Neutrophil (primary cell): ENCODE results near the gene CDK5.
"Not testable (repeated sequence)": the region's sequence is repeated elsewhere in the genome, so short reads cannot be mapped to it uniquely, and the experiment has no call there.

Source experiments
- H3K27ac ChIP-seq: fragments of 200-600 bp; sonication (generic); 2 replicates; pipeline ENCODE4 v1.5.1; 2016; ENCODE audit warnings: mild to moderate bottlenecking, moderate library complexity
- H3K27me3 ChIP-seq: fragments of 200-600 bp; sonication (generic); 2 replicates; pipeline ENCODE4 v1.6.0; 2016; ENCODE audit warnings: mild to moderate bottlenecking
- H3K36me3 ChIP-seq: fragments of 200-600 bp; sonication (generic); 2 replicates; pipeline ENCODE4 v1.5.1; 2017
- H3K4me1 ChIP-seq, 2 experiments: fragments of 200-600 bp in 1 of 2; sonication (generic) in 1 of 2; 1 replicate in 1 of 2; 2 replicates in 1 of 2; pipeline versions ENCODE4 v1.5.1 to v1.6.1; 2013 to 2016; ENCODE audit warnings: low read depth in 1 of 2, low read length in 1 of 2, mild to moderate bottlenecking in 1 of 2, moderate library complexity in 1 of 2; ENCODE audit not compliant: control insufficient read depth in 1 of 2, insufficient read depth in 1 of 2
- H3K4me3 ChIP-seq, 2 experiments: fragments of 200-600 bp in 1 of 2; sonication (generic) in 1 of 2; 1 replicate in 1 of 2; 2 replicates in 1 of 2; pipeline ENCODE4 v1.5.1; 2013 to 2016; ENCODE audit warnings: low read depth in 1 of 2, low read length in 1 of 2, mild to moderate bottlenecking in 1 of 2, moderate library complexity in 1 of 2
- H3K9me3 ChIP-seq: fragments of 200-600 bp; sonication (generic); 2 replicates; pipeline ENCODE4 v1.5.1; 2016
- TF ChIP-seq, protein P1 (sequence below): fragments of 200-600 bp; sonication (generic); IDR thresholded peaks from 2 replicates; pipeline ENCODE4 v1.5.1; 2016; ENCODE audit warnings: antibody characterized with exemption

Gene CDK5

DNA sequence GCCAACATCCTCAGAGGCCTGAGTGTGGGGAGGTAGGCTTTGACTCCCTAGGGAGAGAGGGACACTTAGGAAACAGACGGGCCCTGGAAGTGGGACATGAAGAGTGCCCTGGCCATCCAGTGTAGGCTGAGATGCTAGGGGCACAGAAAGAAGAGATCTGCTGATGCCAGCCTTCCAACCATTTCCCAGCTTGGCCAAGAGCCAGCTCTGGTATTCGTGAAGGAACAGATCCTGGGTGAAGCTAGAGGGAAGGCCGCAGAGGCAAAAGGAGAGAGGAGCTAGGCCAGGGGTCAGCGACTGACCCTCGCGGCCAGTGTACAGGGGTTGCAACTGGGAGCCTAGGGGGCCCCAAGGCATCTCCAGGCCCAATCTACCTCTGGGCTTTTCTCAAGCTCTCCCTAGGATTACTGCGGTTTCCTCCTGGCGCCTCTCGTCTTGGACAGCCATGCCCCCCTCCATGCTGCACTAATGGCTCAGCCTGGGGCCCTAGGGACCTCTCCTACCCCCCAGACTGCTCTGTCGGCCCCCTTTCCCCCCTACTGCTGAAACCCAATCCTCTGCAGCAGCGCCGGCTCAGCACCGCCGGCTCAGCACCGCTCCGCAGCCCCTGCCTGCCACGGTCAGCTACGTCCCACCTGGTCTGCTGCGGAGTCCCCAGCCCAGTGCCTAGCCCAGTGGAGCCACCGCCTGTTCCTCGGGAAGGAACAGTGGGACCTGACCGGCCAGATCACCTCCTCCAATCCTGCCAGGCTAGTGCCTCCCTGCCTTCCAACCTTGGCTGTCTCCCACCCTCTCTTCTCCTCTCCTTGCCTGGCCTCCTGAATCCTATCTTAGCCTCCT lies 9.5 kb downstream of the CDK5 start, which contains the start of gene ASIC3:
Gene ASIC3 (plus strand): TSS at position 556 of the 840 bp plus-strand sequence. CDS start 355 bp downstream, outside the sequence.
- Histone ChIP-seq H3K36me3 (peaks cover 13% of the 10 kb centered on the region), H3K9me3 (no peaks in the 10 kb centered on the region), H3K27ac (no peak within 1 kb of the TSS), H3K4me3 (no peak within 1 kb of the TSS), H3K4me1 (peaks cover 9 to 12% of the 10 kb centered on the region in 2 experiments), H3K27me3 (peaks cover 32% of the 10 kb centered on the region)
- TF ChIP-seq, protein P1, sequence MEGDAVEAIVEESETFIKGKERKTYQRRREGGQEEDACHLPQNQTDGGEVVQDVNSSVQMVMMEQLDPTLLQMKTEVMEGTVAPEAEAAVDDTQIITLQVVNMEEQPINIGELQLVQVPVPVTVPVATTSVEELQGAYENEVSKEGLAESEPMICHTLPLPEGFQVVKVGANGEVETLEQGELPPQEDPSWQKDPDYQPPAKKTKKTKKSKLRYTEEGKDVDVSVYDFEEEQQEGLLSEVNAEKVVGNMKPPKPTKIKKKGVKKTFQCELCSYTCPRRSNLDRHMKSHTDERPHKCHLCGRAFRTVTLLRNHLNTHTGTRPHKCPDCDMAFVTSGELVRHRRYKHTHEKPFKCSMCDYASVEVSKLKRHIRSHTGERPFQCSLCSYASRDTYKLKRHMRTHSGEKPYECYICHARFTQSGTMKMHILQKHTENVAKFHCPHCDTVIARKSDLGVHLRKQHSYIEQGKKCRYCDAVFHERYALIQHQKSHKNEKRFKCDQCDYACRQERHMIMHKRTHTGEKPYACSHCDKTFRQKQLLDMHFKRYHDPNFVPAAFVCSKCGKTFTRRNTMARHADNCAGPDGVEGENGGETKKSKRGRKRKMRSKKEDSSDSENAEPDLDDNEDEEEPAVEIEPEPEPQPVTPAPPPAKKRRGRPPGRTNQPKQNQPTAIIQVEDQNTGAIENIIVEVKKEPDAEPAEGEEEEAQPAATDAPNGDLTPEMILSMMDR = no peak

DNA sequence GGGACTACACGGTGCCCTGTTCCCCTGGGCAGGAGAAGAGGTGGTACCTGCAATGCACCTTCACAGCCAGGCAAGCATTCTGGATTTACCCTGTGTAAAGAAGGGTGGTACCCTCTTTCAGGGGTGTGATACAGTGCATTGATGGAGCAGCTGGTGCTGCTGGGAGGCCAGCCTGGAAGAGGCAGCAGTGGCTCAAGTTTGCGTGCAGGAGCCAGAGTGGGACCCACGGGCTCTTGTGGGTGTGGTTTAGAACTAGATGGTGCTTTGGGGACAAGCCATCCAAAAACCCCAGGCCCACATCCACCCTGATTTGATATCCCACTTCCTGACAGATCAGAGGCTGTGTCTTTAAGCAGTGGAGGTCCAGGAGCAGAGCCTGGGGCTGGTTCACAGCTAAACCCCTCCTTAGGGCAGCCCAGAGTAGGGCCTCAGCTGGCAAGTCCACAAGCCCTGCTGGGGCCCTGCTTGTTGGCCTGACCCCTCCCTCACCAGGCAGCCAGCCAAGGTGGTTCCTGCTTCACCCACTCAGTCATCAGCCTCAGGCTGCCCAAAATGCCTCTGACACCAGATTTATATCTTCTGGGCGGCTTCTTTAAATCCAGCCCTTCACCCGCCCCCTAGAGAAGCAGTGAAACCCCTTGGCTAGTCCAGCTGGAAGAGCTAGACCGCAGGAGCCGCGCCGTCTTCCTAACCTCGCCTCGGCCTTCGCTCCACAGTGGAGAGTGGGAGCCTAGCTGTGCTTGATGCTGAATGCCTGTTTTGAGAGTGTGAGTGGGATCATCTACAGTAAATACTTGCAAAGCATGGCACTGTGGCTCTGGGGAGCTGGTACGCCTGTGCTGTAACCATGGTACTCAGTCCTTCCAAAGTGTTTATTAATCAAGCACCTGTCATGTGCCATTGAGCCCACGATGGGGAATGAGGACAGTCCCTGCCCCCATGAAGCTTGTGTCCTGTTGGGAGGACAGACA lies 10.8 kb downstream of the CDK5 start:
- H3K36me3 ChIP-seq = peaks cover 18% of the 10 kb centered on the region
- TF ChIP-seq, protein P1 = no peak
- no peak overlapping the region for H3K4me3 ChIP-seq
- peaks cover 32% of the 10 kb centered on the region for H3K27me3 ChIP-seq
- H3K27ac ChIP-seq = no peak overlapping the region
- H3K9me3 ChIP-seq = no peaks in the 10 kb centered on the region
- H3K4me1 ChIP-seq = peaks cover 5 to 6% of the 10 kb centered on the region in 2 experiments

DNA sequence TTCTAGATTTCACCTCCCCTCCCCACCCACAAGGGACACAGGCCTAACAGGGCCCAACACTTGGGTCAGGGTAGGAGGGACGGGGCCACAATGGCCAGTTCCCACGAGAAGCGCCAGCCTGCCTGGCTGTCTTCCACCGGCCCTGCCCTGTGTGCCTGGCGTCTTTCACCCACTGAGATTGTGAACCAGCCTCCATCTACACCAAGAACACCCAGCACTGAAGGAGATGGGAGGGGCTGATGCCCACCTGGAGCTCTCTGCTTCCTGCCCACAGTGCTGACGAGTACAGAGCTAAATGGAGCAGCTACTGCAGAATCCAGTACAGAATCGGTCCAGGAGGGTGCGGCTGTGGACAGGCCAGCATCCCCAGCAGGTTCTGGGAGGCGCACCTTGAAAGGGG lies 11.7 kb downstream of the CDK5 start:
- Histone ChIP-seq H3K9me3 (no peaks in the 10 kb centered on the region), H3K36me3 (peaks cover 18% of the 10 kb centered on the region), H3K4me3 (no peak overlapping the region), H3K4me1 (peaks cover 2 to 3% of the 10 kb centered on the region in 2 experiments), H3K27me3 (peaks cover 23% of the 10 kb centered on the region), H3K27ac (no peak overlapping the region)
- TF ChIP-seq, protein P1 = no peak

DNA sequence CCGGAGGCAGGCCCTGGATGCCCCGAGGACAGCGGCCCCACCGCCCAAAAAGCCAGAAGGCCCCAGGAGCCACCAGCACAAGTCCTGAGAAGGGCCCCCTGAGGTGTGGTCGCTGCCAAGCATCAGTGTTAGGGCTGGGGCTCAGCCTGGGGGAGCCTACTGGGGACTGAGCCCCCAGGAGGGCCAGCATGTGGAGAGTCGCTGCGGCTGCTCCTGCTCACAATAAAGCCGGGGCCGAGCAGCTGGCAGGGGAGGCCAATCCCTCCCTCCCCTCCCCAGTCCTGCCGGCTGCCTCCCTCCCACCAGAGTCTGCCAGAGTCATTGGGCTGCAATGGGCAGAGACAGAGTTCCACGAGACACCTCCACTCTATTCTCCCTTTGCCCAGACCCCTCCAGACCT lies 12.4 kb downstream of the CDK5 start:
- Histone ChIP-seq H3K27ac (no peak overlapping the region), H3K27me3 (peaks cover 16% of the 10 kb centered on the region), H3K36me3 (peaks cover 18% of the 10 kb centered on the region), H3K4me3 (no peak overlapping the region), H3K9me3 (no peaks in the 10 kb centered on the region), H3K4me1 (no peaks in the 10 kb centered on the region)
- TF ChIP-seq, protein P1 = no peak

DNA sequence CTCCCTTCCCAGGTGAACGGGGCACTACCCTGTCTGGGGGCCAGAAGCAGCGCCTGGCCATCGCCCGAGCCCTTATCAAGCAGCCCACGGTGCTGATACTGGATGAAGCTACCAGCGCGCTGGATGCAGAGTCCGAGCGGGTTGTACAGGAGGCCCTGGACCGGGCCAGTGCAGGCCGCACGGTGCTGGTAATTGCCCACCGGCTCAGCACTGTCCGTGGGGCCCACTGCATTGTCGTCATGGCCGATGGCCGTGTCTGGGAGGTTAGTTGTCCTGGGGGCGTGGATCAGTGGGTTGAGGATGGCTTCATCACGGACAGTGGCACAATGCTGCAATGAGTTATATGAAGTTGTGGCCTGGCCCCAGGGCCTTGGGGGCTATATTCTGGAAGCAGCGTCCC lies 13.7 kb downstream of the CDK5 start:
- TF ChIP-seq, protein P1 = no peak

DNA sequence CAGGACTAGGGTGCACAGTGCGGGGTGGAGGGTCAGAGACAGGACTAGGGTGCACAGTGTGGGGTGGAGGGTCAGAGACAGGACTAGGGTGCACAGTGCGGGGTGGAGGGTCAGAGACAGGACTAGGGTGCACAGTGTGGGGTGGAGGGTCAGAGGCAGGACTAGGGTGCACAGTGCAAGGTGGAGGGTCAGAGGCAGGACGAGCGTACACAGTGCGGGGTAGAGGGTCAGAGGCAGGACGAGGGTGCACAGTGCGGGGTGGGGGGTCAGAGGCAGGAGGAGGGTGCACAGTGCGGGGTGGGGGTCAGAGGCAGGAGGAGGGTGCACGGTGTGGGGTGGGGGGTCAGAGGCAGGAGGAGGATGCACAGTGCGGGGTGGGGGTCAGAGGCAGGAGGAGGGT lies 14.2 kb downstream of the CDK5 start:
- H3K27ac ChIP-seq, H3K4me3 ChIP-seq, H3K27me3 ChIP-seq, H3K9me3 ChIP-seq, H3K4me1 ChIP-seq: not testable (repeated sequence)
- H3K36me3 ChIP-seq = peaks cover 18% of the 10 kb centered on the region

More for the DNA sequence above, 13.7 kb downstream of the CDK5 start:
- Histone ChIP-seq H3K4me3 (no peak overlapping the region), H3K4me1 (no peaks in the 10 kb centered on the region), H3K27ac (no peak overlapping the region), H3K9me3 (no peaks in the 10 kb centered on the region), H3K27me3 (peaks cover 3% of the 10 kb centered on the region), H3K36me3 (peaks cover 18% of the 10 kb centered on the region)
